IPS-18c (cell line): ENCODE data around the gene HOXA5.

ENCODE experiments used
- H3K4me3 ChIP-seq: 2 replicates; pipeline ENCODE4 v1.7.0; 2013; ENCODE audit warnings: low read depth, mild to moderate bottlenecking, low read length, moderate library complexity; ENCODE audit not compliant: insufficient read depth
- H3K9me3 ChIP-seq: one replicate; pipeline ENCODE4 v1.6.1; 2013; ENCODE audit warnings: mild to moderate bottlenecking, low read length, moderate library complexity; ENCODE audit not compliant: control insufficient read depth, insufficient read depth

The HOXA5 gene

GRCh38 chr7:27184337-27185012, 41.0 kb upstream of the HOXA5 start:
- Histone ChIP-seq H3K4me3 (no peak overlapping the region), H3K9me3 (peaks cover 2% of the 10 kb centered on the region)

- Histone ChIP-seq H3K4me3 (no peak overlapping the region), H3K9me3 (peaks cover 2% of the 10 kb centered on the region)
Observed at GRCh38 chr7:27183682-27184336, 40.3 kb upstream of the HOXA5 start.

- Histone ChIP-seq H3K9me3 (peaks cover 2% of the 10 kb centered on the region), H3K4me3 (no peak overlapping the region)
Observed at GRCh38 chr7:27182861-27183681, 39.6 kb upstream of the HOXA5 start.

GRCh38 chr7:27182285-27182841, 38.9 kb upstream of the HOXA5 start:
- no peaks in the 10 kb centered on the region for H3K9me3 ChIP-seq
- no peak overlapping the region for H3K4me3 ChIP-seq

- H3K9me3 ChIP-seq: no peaks in the 10 kb centered on the region
- H3K4me3 ChIP-seq: no peak overlapping the region
Observed at GRCh38 chr7:27181795-27182275, 38.4 kb upstream of the HOXA5 start.

- Histone ChIP-seq H3K9me3 (peaks cover 2% of the 10 kb centered on the region), H3K4me3 (no peak overlapping the region)
Observed at GRCh38 chr7:27180431-27181420, 37.2 kb upstream of the HOXA5 start.

- H3K4me3 ChIP-seq: no peak overlapping the region
- H3K9me3 ChIP-seq: peaks cover 4% of the 10 kb centered on the region
Observed at GRCh38 chr7:27179503-27180430, 36.3 kb upstream of the HOXA5 start.

- Histone ChIP-seq H3K4me3 (no peak overlapping the region), H3K9me3 (peaks cover 4% of the 10 kb centered on the region)
Observed at GRCh38 chr7:27179030-27179429, 35.5 kb upstream of the HOXA5 start.

GRCh38 chr7:27178366-27178765, 34.9 kb upstream of the HOXA5 start:
- H3K4me3 ChIP-seq: no peak overlapping the region
- peaks cover 4% of the 10 kb centered on the region for H3K9me3 ChIP-seq

GRCh38 chr7:27177795-27178320, 34.4 kb upstream of the HOXA5 start:
- Histone ChIP-seq H3K4me3 (no peak overlapping the region), H3K9me3 (peaks cover 6% of the 10 kb centered on the region)

- H3K9me3 ChIP-seq: peaks cover 6% of the 10 kb centered on the region
- no peak overlapping the region for H3K4me3 ChIP-seq
Observed at GRCh38 chr7:27176962-27177794, 33.7 kb upstream of the HOXA5 start.

GRCh38 chr7:27176524-27176845, 33.0 kb upstream of the HOXA5 start:
- H3K9me3 ChIP-seq: peaks cover 6% of the 10 kb centered on the region
- H3K4me3 ChIP-seq: no peak overlapping the region

- Histone ChIP-seq H3K4me3 (no peak overlapping the region), H3K9me3 (peaks cover 6% of the 10 kb centered on the region)
Observed at GRCh38 chr7:27175626-27176523, 32.4 kb upstream of the HOXA5 start.
